Stomach smooth muscle (tissue), 2 donors: ENCODE measurements around the gene PYDC1.
"Not testable (repeated sequence)": the region's sequence is repeated elsewhere in the genome, so short reads cannot be mapped to it uniquely, and the experiment has no call there.

Source experiments
- H3K27ac ChIP-seq: one replicate; pipeline ENCODE4 v1.7.0; 2013; ENCODE audit warnings: mild to moderate bottlenecking, low read length, inconsistent platforms
- H3K27me3 ChIP-seq, 2 donors: one replicate each; pipeline ENCODE4 v1.7.0; 2013; ENCODE audit warnings: low read length in 2 of 2; ENCODE audit not compliant: insufficient read depth in 2 of 2, control insufficient read depth in 1 of 2
- H3K36me3 ChIP-seq, 2 donors: one replicate each; pipeline ENCODE4 v1.7.0; 2013; ENCODE audit warnings: low read length in 2 of 2; ENCODE audit not compliant: control insufficient read depth in 2 of 2, insufficient read depth in 2 of 2
- H3K4me1 ChIP-seq: one replicate; pipeline ENCODE4 v1.7.0; 2013; ENCODE audit warnings: low read length; ENCODE audit not compliant: control insufficient read depth, insufficient read depth
- H3K4me3 ChIP-seq, 2 donors: one replicate each; pipeline ENCODE4 v1.7.0; 2013; ENCODE audit warnings: low read length in 2 of 2
- H3K9ac ChIP-seq, 2 donors: one replicate each; pipeline ENCODE4 v1.7.0; 2013; ENCODE audit warnings: low read length in 2 of 2, mild to moderate bottlenecking in 1 of 2
- H3K9me3 ChIP-seq, 2 donors: one replicate each; pipeline ENCODE4 v1.7.0; 2013; ENCODE audit warnings: low read length in 2 of 2; ENCODE audit not compliant: control insufficient read depth in 2 of 2
- donor health status: healthy.
- donor health status: Pancreatic carcinoma.

Gene PYDC1

GRCh38 chr16:31246296-31246695 is 29.4 kb upstream of the PYDC1 start:
- H3K4me3 ChIP-seq, result no peak overlapping the region
- H3K36me3 ChIP-seq, result no peaks in the 10 kb centered on the region
- H3K27me3 ChIP-seq, result peaks cover 4% of the 10 kb centered on the region in 2 donors
- no peak overlapping the region for H3K9ac ChIP-seq
- no peak overlapping the region for H3K27ac ChIP-seq
- no peaks in the 10 kb centered on the region for H3K4me1 ChIP-seq
- H3K9me3 ChIP-seq, result no peaks in the 10 kb centered on the region

- not testable (repeated sequence) for H3K4me3 ChIP-seq, H3K36me3 ChIP-seq, H3K27ac ChIP-seq, H3K27me3 ChIP-seq, H3K9ac ChIP-seq, H3K9me3 ChIP-seq, H3K4me1 ChIP-seq
These were observed 28.7 kb upstream of the PYDC1 start for GRCh38 chr16:31245598-31245997.

- Histone ChIP-seq H3K4me1 (no peaks in the 10 kb centered on the region), H3K36me3 (no peaks in the 10 kb centered on the region), H3K9ac (no peak overlapping the region), H3K27me3 (peaks cover 2 to 4% of the 10 kb centered on the region in 2 donors), H3K27ac (no peak overlapping the region), H3K4me3 (no peak overlapping the region), H3K9me3 (no peaks in the 10 kb centered on the region)
These were observed 27.1 kb upstream of the PYDC1 start for GRCh38 chr16:31243734-31244670.

- Histone ChIP-seq H3K27ac (no peak overlapping the region), H3K27me3 (no peaks in the 10 kb centered on the region)
These were observed 25.3 kb upstream of the PYDC1 start for GRCh38 chr16:31242206-31242605.

GRCh38 chr16:31238041-31238440 is 21.1 kb upstream of the PYDC1 start:
- H3K9me3 ChIP-seq, result no peaks in the 10 kb centered on the region
- no peak overlapping the region for H3K9ac ChIP-seq
- H3K4me1 ChIP-seq, result no peaks in the 10 kb centered on the region
- no peak overlapping the region for H3K27ac ChIP-seq
- no peaks in the 10 kb centered on the region for H3K27me3 ChIP-seq
- no peak overlapping the region for H3K4me3 ChIP-seq
- H3K36me3 ChIP-seq, result no peaks in the 10 kb centered on the region

More at GRCh38 chr16:31242206-31242605, 25.3 kb upstream of the PYDC1 start:
- H3K9ac ChIP-seq, result no peak overlapping the region
- H3K36me3 ChIP-seq, result no peaks in the 10 kb centered on the region
- H3K9me3 ChIP-seq, result no peaks in the 10 kb centered on the region
- no peak overlapping the region for H3K4me3 ChIP-seq
- H3K4me1 ChIP-seq, result no peaks in the 10 kb centered on the region

- no peaks in the 10 kb centered on the region for H3K27me3 ChIP-seq
These were observed 12.6 kb upstream of the PYDC1 start for GRCh38 chr16:31229501-31229900.

GRCh38 chr16:31228206-31228605 is 11.3 kb upstream of the PYDC1 start:
- Histone ChIP-seq H3K9me3 (no peaks in the 10 kb centered on the region), H3K9ac (no peak overlapping the region), H3K4me3 (no peak overlapping the region), H3K4me1 (peaks cover 3% of the 10 kb centered on the region), H3K36me3 (no peaks in the 10 kb centered on the region), H3K27me3 (no peaks in the 10 kb centered on the region), H3K27ac (no peak overlapping the region)

More at GRCh38 chr16:31229501-31229900, 12.6 kb upstream of the PYDC1 start:
- no peak overlapping the region for H3K9ac ChIP-seq
- no peaks in the 10 kb centered on the region for H3K9me3 ChIP-seq
- peaks cover 3% of the 10 kb centered on the region for H3K4me1 ChIP-seq
- H3K4me3 ChIP-seq, result no peak overlapping the region
- no peaks in the 10 kb centered on the region for H3K36me3 ChIP-seq
- H3K27ac ChIP-seq, result no peak overlapping the region

- peaks cover 3% of the 10 kb centered on the region for H3K4me1 ChIP-seq
- peaks cover 0 to 10% of the 10 kb centered on the region in 2 donors for H3K27me3 ChIP-seq
- H3K4me3 ChIP-seq, result no peak overlapping the region
- H3K9me3 ChIP-seq, result no peaks in the 10 kb centered on the region
- H3K27ac ChIP-seq, result no peak overlapping the region
- H3K9ac ChIP-seq, result no peak overlapping the region
- no peaks in the 10 kb centered on the region for H3K36me3 ChIP-seq
These were observed 8.3 kb upstream of the PYDC1 start for GRCh38 chr16:31225193-31225592.

- Histone ChIP-seq H3K9ac (no peak overlapping the region), H3K27me3 (peaks cover 0 to 12% of the 10 kb centered on the region in 2 donors), H3K36me3 (no peaks in the 10 kb centered on the region), H3K4me3 (no peak overlapping the region), H3K9me3 (no peaks in the 10 kb centered on the region), H3K27ac (no peak overlapping the region), H3K4me1 (peaks cover 2% of the 10 kb centered on the region)
These were observed 7.4 kb upstream of the PYDC1 start for GRCh38 chr16:31224092-31224955.

GRCh38 chr16:31223044-31223443 is 6.1 kb upstream of the PYDC1 start:
- Histone ChIP-seq H3K36me3 (no peaks in the 10 kb centered on the region), H3K4me3 (no peak overlapping the region), H3K9ac (no peak overlapping the region), H3K27ac (no peak overlapping the region), H3K9me3 (no peaks in the 10 kb centered on the region), H3K27me3 (peaks cover 12 to 20% of the 10 kb centered on the region in 2 donors), H3K4me1 (no peaks in the 10 kb centered on the region)
